Lower leg skin (tissue), 4 donors: Measurements from ENCODE around the gene FNDC3A. TPM values are rescaled to one million over a fixed set of nuclear protein-coding genes. Genes with fewer than 3 reads are reported as not detected.

Experiments used
- DNase-seq, 2 donors: peaks; one replicate each; pipeline ENCODE4 v3.0.0-alpha.2; 2019; ENCODE audit warnings: low spot score in 2 of 2
- H3K4me3 ChIP-seq: fragments of 200-600 bp; sonication (generic); 2 replicates; pipeline ENCODE4 v1.5.1; 2017; ENCODE audit warnings: mild to moderate bottlenecking, low read depth; ENCODE audit not compliant: poor library complexity, severe bottlenecking
- POLR2A ChIP-seq, 2 donors: fragments of 450-650 bp; IDR thresholded peaks; one replicate each; pipeline ENCODE4 v1.6.1; 2016 to 2017; ENCODE audit warnings: antibody characterized with exemption in 2 of 2, mild to moderate bottlenecking in 1 of 2, moderate library complexity in 1 of 2
- WGBS, 2 donors: methylation state at CpG; one replicate each; pipeline ENCODE4 v1.1.5; 2018; 5-methylcytosine and 5-hydroxymethylcytosine counted together
- intact Hi-C: fragments of 100-400 bp; cut with DNase I; formaldehyde crosslinking; loops from one replicate; pipeline ENCODE4 v1.15.0; 2023; ENCODE audit warnings: low total_unique reads
- total RNA-seq, 4 donors: library from RNA; depleted of rRNA; stranded (reverse); fragments of >200 nt; gene quantifications; one replicate each; pipeline ENCODE4 v1.1.0, GENCODE V29; 2016
- TF ChIP-seq, protein P1 (sequence below), 3 donors: fragments of 450-650 bp; IDR thresholded peaks; one replicate each; pipeline ENCODE4 v1.5.1; 2016; ENCODE audit warnings: antibody characterized with exemption in 3 of 3, mild to moderate bottlenecking in 3 of 3, moderate library complexity in 2 of 3

FNDC3A gene
- total RNA-seq, 4 donors from 2014 or later = 11.4 to 25.5 (median 15.5) TPM

DNA sequence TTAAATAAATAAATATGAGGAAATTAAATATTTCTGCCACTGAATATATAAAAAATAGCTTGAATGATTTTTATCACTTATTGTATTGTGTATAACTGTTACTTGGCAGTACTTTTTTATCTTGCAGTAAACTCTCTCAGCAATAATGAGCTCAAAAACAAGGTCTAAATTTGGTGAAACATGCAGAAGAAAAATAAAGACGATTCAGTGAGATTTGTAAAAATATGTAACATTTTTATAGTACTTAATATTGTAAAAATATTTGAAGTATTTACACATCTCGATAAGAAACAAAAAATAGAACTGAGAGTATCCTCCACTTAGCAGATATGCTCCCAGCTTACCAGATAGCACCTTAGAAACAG is 123.8 kb downstream of the FNDC3A start:
- intact Hi-C loops = no loop called here
- no peak for DNase-seq
- whole genome bisulfite sequencing, 2 donors = 83 to 91% methylated on average over 2 of the region's 2 CpGs
- no peak for TF ChIP-seq POLR2A (IDR thresholded peaks at IDR 0.05)
- TF ChIP-seq, protein P1, sequence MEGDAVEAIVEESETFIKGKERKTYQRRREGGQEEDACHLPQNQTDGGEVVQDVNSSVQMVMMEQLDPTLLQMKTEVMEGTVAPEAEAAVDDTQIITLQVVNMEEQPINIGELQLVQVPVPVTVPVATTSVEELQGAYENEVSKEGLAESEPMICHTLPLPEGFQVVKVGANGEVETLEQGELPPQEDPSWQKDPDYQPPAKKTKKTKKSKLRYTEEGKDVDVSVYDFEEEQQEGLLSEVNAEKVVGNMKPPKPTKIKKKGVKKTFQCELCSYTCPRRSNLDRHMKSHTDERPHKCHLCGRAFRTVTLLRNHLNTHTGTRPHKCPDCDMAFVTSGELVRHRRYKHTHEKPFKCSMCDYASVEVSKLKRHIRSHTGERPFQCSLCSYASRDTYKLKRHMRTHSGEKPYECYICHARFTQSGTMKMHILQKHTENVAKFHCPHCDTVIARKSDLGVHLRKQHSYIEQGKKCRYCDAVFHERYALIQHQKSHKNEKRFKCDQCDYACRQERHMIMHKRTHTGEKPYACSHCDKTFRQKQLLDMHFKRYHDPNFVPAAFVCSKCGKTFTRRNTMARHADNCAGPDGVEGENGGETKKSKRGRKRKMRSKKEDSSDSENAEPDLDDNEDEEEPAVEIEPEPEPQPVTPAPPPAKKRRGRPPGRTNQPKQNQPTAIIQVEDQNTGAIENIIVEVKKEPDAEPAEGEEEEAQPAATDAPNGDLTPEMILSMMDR (IDR thresholded peaks at IDR 0.05) = no peak
- no peak overlapping the region for H3K4me3 ChIP-seq

DNA sequence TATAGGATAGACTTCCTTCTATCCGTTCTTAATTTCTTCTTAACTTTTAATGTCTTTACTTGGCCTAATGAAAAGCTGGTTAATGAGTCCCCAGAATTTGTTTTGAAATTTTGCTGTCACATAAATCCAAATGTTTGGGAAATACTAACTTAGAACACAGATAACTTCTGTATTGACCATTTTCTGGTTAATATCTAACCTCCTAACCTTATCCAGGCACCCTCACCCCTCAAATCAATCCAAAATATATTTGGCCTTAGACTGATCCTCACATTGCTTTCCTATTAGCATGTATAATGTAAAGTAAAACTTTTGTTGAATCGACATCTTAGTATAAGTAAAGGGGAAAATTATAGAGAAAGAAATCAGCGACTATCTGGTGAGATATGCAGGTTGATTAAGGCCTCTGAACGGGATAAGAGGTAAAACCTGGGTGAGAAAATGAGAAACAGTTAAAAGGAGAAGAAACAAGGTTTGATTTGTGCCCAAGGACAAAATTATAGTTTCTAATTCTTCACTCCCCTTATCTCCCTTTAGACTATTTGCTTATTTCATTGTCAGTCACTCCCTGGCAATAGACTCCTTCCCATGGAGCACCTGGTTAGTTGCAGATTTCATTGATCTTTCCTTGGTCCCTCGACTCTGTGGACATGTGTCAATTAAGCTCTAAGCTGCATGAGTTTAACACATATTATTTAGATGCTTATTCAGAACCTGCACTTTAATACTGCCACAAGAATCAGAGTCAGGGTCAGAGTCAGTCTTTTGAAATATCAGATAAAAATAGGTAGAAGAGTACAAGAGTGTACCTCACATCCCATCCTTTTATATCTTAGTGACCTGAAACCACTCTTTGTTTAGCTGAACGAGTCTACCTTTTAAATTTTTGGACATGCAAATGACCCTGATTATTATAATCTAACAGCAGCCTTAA is 125.2 kb downstream of the FNDC3A start:
- intact Hi-C loops = no loop called here
- DNase-seq = no peak
- TF ChIP-seq POLR2A (IDR thresholded peaks at IDR 0.05) = no peak
- TF ChIP-seq, protein P1 (IDR thresholded peaks at IDR 0.05) = no peak
- no peak overlapping the region for H3K4me3 ChIP-seq
- WGBS, 2 donors = 93 to 94% methylated on average over 6 of the region's 6 CpGs

DNA sequence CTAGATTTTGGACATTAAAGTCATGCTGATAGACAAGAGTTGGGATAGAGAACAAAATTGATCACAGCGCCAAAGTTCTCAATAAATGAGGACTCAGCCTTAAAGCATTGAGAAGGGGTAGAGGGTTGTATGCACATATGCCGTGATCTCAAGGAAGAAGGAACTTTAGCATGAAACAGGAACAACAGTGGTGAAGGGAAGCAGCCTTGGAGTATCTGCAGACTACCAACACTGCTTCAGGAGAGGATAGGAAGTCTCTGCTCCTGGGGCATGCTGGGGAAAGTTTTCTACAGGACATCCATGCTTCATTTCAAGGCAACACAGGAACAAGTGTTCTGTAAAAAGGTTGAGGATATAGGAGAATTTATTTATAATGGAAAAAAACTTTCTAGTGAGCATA is 132.5 kb downstream of the FNDC3A start:
- TF ChIP-seq, protein P1 (IDR thresholded peaks at IDR 0.05) = no peak
- TF ChIP-seq POLR2A (IDR thresholded peaks at IDR 0.05) = no peak
- no peak for DNase-seq
- 84 to 91% methylated on average over 2 of the region's 2 CpGs for WGBS, 2 donors
- intact Hi-C loops = no loop called here
- no peak overlapping the region for H3K4me3 ChIP-seq

DNA sequence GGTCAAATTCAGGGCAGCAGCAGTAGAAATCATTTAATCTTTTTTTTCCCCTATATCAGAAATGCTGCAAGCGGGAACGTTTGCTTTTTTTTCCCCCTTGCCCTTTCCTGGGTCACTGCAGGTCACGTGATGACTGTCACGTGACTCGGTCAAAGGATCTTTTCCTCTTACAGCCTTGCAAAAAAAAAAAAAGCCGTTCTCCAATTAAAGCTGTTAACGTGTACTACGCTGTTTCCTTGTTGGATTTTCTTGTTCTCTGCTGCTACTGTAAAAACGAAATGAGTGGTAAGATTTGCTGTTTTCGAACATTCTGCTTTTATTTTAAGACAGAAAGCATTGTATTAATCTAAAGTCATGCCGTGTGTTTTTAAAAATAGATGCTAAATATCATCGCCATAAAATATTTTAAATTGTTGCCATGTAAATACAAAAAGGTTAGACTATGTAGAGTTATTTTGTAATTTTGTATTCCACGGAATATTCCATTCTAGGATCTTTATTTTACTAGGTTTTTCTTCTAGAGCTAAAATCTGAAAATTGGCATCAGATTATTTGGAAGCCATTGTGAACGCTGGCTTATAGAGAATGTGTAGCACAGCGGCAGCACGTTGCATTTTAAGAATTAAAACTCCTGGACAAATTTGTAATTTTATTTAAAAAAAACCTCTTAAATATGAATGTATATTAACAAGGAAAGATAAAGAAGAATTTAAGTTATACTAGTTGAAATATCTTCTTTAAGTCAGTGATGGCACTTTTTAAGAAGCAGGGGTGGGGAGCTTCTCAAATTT is 134.6 kb downstream of the FNDC3A start:
- no peak for TF ChIP-seq POLR2A (IDR thresholded peaks at IDR 0.05)
- TF ChIP-seq, protein P1 (IDR thresholded peaks at IDR 0.05) = no peak
- DNase-seq = peak; percentile 73 to 93
- peak overlapping the region; percentile 23 for H3K4me3 ChIP-seq
- WGBS, 2 donors = 0 to 1% methylated on average over 16 of the region's 16 CpGs
- intact Hi-C loops = no loop called here

DNA sequence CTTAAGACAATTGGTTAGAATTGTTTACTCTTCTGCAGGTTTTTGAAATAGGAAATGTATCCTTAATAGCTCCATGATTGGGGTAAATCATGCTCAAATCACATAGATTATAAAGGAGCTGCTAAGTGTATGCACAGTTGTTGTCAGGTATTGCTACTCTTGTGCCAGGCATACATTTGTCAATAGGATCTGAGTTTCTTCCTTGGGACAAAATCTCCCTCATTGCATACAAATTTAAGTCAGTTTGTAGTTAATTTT is 135.1 kb downstream of the FNDC3A start:
- H3K4me3 ChIP-seq = no peak overlapping the region
- TF ChIP-seq, protein P1 (IDR thresholded peaks at IDR 0.05) = no peak
- no peak for TF ChIP-seq POLR2A (IDR thresholded peaks at IDR 0.05)
- no peak for DNase-seq
- intact Hi-C loops = no loop called here
